Measurements from ENCODE around the gene RNF157.

The RNF157 gene

DNA sequence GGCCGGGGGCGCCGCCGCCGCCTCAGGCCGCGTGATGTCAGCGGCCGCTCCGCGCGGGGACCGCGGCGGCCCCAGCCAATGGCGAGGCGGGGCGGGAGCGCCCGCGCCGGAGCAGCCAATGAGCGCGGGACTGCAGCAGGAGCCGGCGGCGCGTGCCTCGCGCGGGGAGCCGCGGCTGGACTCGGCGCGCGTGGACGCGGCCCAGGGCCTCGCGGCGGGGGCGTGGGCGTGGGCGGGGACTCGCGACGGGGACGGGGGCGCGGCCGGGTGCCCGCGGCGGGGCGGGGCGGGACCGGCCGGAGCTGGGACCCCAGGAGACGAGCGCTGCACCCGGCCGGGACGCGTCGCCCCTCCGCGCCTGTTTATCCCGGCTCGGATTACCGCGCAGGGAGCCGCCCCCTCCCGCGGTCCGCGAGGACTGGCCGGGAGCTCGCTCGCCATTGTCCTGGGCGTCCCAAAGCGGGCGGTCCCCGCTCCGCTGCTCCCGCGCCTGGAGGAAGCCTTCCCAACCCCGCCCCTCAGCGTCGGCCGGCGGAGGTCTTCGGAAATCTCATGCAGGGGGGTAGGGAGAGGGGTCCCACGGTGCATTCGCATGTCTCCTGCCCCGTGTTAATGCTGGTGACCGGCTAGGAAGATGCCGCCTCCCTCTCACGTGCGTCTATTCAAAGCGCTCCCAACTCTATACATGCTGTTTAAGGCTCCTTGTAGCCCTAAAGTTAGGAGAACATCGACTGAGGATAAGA lies at the start of gene RNF157:
Gene RNF157, minus strand, starts transcription at position 33 of the 743 bp plus-strand sequence. CDS start 253 bp downstream, outside the sequence.
- H3K27me3 ChIP-seq (ENCODE audit: insufficient read depth, poor library complexity, severe bottlenecking) = peaks cover 20% of the 10 kb centered on the region
- H3K9me3 ChIP-seq (ENCODE audit: severe bottlenecking) = no peaks in the 10 kb centered on the region
- H3K4me1 ChIP-seq (ENCODE audit: insufficient read depth, poor library complexity, severe bottlenecking) = no peaks in the 10 kb centered on the region
- H3K36me3 ChIP-seq (ENCODE audit: low read depth) = no peaks in the 10 kb centered on the region
- DNase-seq (ENCODE audit: low spot score) = no peak
- peak; percentile 71 for ATAC-seq (ENCODE audit: low read depth)
- H3K4me3 ChIP-seq (ENCODE audit: severe bottlenecking) = peak within 1 kb of the TSS; percentile 33
- no peak within 1 kb of the TSS for H3K27ac ChIP-seq (ENCODE audit: poor library complexity, severe bottlenecking)
- TF ChIP-seq, protein P1, sequence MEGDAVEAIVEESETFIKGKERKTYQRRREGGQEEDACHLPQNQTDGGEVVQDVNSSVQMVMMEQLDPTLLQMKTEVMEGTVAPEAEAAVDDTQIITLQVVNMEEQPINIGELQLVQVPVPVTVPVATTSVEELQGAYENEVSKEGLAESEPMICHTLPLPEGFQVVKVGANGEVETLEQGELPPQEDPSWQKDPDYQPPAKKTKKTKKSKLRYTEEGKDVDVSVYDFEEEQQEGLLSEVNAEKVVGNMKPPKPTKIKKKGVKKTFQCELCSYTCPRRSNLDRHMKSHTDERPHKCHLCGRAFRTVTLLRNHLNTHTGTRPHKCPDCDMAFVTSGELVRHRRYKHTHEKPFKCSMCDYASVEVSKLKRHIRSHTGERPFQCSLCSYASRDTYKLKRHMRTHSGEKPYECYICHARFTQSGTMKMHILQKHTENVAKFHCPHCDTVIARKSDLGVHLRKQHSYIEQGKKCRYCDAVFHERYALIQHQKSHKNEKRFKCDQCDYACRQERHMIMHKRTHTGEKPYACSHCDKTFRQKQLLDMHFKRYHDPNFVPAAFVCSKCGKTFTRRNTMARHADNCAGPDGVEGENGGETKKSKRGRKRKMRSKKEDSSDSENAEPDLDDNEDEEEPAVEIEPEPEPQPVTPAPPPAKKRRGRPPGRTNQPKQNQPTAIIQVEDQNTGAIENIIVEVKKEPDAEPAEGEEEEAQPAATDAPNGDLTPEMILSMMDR (IDR thresholded peaks at IDR 0.05; ENCODE audit: poor library complexity, severe bottlenecking) = no peak

GRCh38 chr17:76281573-76282371 lies 41.5 kb upstream of the RNF157 start:
- H3K27me3 ChIP-seq (ENCODE audit: insufficient read depth, poor library complexity, severe bottlenecking) = no peaks in the 10 kb centered on the region
- no peak for ATAC-seq (ENCODE audit: low read depth)
- H3K4me3 ChIP-seq (ENCODE audit: severe bottlenecking) = no peak overlapping the region
- no peaks in the 10 kb centered on the region for H3K9me3 ChIP-seq (ENCODE audit: severe bottlenecking)
- no peaks in the 10 kb centered on the region for H3K4me1 ChIP-seq (ENCODE audit: insufficient read depth, poor library complexity, severe bottlenecking)
- no peak overlapping the region for H3K27ac ChIP-seq (ENCODE audit: poor library complexity, severe bottlenecking)
- DNase-seq (ENCODE audit: low spot score) = no peak
- TF ChIP-seq, protein P1 (IDR thresholded peaks at IDR 0.05; ENCODE audit: poor library complexity, severe bottlenecking) = no peak
- no peaks in the 10 kb centered on the region for H3K36me3 ChIP-seq (ENCODE audit: low read depth)

- no peak for DNase-seq (ENCODE audit: low spot score)
- no peaks in the 10 kb centered on the region for H3K4me1 ChIP-seq (ENCODE audit: insufficient read depth, poor library complexity, severe bottlenecking)
- no peaks in the 10 kb centered on the region for H3K36me3 ChIP-seq (ENCODE audit: low read depth)
- no peak overlapping the region for H3K27ac ChIP-seq (ENCODE audit: poor library complexity, severe bottlenecking)
- H3K4me3 ChIP-seq (ENCODE audit: severe bottlenecking) = no peak overlapping the region
- H3K27me3 ChIP-seq (ENCODE audit: insufficient read depth, poor library complexity, severe bottlenecking) = no peaks in the 10 kb centered on the region
- no peak for ATAC-seq (ENCODE audit: low read depth)
- TF ChIP-seq, protein P1 (IDR thresholded peaks at IDR 0.05; ENCODE audit: poor library complexity, severe bottlenecking) = no peak
- H3K9me3 ChIP-seq (ENCODE audit: severe bottlenecking) = no peaks in the 10 kb centered on the region
These were observed 40.4 kb upstream of the RNF157 start for GRCh38 chr17:76280650-76281049.

DNA sequence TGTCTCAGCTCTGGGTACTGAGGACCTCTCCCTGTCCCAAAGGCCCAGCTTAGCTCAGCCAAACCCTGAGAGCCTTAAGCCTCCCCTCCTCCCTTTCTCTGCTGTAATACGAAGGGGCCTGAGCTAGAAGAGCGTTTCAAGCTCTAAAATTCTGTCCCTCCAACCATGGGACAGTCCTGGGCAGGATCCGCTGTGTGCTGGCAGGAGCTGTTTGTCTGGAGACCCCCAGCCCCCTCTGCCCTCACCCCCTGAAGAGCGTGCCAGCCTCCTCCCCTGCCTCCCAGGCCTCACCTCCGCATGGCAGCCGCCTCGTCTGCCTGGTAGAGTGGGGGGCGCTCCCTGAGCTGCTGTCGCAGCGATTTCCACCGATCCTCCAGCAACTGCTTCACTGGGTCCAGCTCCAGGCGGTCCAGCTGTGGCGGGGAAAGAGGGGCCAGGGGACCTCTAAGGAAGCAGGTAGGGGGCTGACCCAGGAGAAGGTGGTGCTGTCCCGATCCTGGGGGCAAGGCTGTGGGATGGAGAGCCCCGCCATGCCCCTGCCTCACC lies 39.5 kb upstream of the RNF157 start:
- TF ChIP-seq, protein P1 (IDR thresholded peaks at IDR 0.05; ENCODE audit: poor library complexity, severe bottlenecking) = peak; percentile 74
- DNase-seq (ENCODE audit: low spot score) (no peak), ATAC-seq (ENCODE audit: low read depth) (no peak)
- Histone ChIP-seq H3K4me1 (ENCODE audit: insufficient read depth, poor library complexity, severe bottlenecking) (no peaks in the 10 kb centered on the region), H3K27me3 (ENCODE audit: insufficient read depth, poor library complexity, severe bottlenecking) (no peaks in the 10 kb centered on the region), H3K9me3 (ENCODE audit: severe bottlenecking) (no peaks in the 10 kb centered on the region), H3K27ac (ENCODE audit: poor library complexity, severe bottlenecking) (no peak overlapping the region), H3K36me3 (ENCODE audit: low read depth) (no peaks in the 10 kb centered on the region), H3K4me3 (ENCODE audit: severe bottlenecking) (no peak overlapping the region)
